ENCODE results near the gene PRRC2C.

DNA sequence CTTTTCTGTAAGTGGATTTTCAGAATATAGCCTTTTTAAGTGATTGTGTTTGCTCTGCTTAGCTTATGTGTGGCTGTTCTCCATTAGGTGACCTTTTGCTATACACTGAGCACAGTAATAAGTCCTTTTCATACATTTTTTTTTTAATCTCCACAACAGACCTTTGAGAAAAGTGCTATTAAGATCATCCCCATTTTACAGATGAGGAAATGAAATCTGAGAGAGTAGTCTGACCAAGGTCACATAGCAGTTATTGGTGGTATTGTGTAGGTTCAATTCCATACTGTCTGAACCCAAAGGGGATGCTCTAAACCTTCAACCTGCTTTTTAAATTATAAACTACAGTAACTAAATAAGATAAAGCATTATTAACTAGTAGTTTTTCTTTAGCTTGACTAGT lies 1.7 kb downstream of the PRRC2C start:
- TF ChIP-seq CTCF (IDR thresholded peaks at IDR 0.05) (no peak), POLR2A (IDR thresholded peaks at IDR 0.05) (no peak)

Measured in thyroid gland (tissue), 4 donors.